Fibroblast of villous mesenchyme (primary cell): Measurements from ENCODE around the gene TNIP1. TPM values are rescaled to one million over a fixed set of nuclear protein-coding genes. Genes with fewer than 3 reads are reported as not detected.

Source experiments
- DNase-seq: peaks from one replicate; pipeline ENCODE4 v3.0.0-alpha.2; 2010; ENCODE audit warnings: low read depth
- H3K4me3 ChIP-seq: 2 replicates; pipeline ENCODE4 v1.5.1; 2011; ENCODE audit warnings: low read depth, mild to moderate bottlenecking, low read length
- CTCF ChIP-seq: IDR thresholded peaks from 2 replicates; pipeline ENCODE4 v1.5.1; 2012; ENCODE audit warnings: low read depth, mild to moderate bottlenecking, low read length; ENCODE audit not compliant: insufficient read depth
- total RNA-seq: library from RNA; depleted of rRNA; stranded (reverse); fragments of >200 nt; gene quantifications from 2 replicates; pipeline ENCODE4 v1.2.3, GENCODE V29; 2012

Gene TNIP1
- total RNA-seq, 1 donor = 108 TPM

GRCh38 chr5:151006704-151007334 lies 74.0 kb downstream of the TNIP1 start:
- TF ChIP-seq CTCF = no peak
- DNase-seq = peak; percentile 26
- no peak overlapping the region for H3K4me3 ChIP-seq

- peak; percentile 96 for DNase-seq
- no peak overlapping the region for H3K4me3 ChIP-seq
- TF ChIP-seq CTCF = no peak
These were observed 74.8 kb downstream of the TNIP1 start for GRCh38 chr5:151005950-151006576.

- peak; percentile 58 for DNase-seq
- no peak overlapping the region for H3K4me3 ChIP-seq
- TF ChIP-seq CTCF = no peak
These were observed 75.5 kb downstream of the TNIP1 start for GRCh38 chr5:151005187-151005949.

GRCh38 chr5:151004499-151004898 lies 76.3 kb downstream of the TNIP1 start:
- no peak overlapping the region for H3K4me3 ChIP-seq
- no peak for TF ChIP-seq CTCF
- no peak for DNase-seq

GRCh38 chr5:151003503-151003860 lies 77.4 kb downstream of the TNIP1 start:
- no peak overlapping the region for H3K4me3 ChIP-seq
- TF ChIP-seq CTCF = no peak
- DNase-seq = no peak

- TF ChIP-seq CTCF = no peak
- H3K4me3 ChIP-seq = no peak overlapping the region
- no peak for DNase-seq
These were observed 77.9 kb downstream of the TNIP1 start for GRCh38 chr5:151002681-151003502.
